ENCODE data around the gene UBE2Q1.
"Not testable (repeated sequence)": the region's sequence is repeated elsewhere in the genome, so short reads cannot be mapped to it uniquely, and the experiment has no call there.

UBE2Q1 gene

DNA sequence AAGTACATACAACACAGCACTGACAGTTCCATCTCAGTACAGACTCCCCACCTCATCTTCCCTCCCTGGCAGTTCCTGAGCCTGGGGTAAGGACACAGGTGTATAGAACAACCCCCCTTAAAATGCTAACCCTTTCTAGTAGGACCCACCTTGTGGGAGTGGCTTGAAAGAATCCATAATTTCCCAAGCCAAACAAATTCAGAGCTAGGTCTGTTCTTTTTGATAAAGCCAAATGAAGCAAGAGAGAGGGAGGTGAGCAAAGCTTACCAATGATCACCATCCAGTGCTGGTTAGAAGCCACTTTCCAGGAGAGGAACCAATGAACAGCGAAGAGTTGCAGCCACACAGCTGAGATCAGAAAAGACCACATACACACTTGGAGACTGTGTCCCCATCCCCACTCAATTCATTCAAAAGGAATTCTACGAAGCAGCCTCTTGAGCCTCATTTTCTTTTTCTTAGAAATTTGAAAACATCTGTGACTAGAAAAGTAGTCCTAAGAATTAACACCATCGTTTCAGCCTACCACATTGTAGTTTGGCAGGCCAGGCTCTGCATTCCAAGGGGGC is 9.2 kb downstream of the UBE2Q1 start:
- DNase-seq = no peak

- DNase-seq = no peak
These were observed 10.4 kb downstream of the UBE2Q1 start for GRCh38 chr1:154548028-154548427.

GRCh38 chr1:154547105-154547732 is 11.2 kb downstream of the UBE2Q1 start:
- DNase-seq = no peak

- DNase-seq = peak; percentile 16
These were observed 12.0 kb downstream of the UBE2Q1 start for GRCh38 chr1:154546264-154547063.

GRCh38 chr1:154541231-154541630 is 17.2 kb downstream of the UBE2Q1 start:
- no peak for DNase-seq

DNA sequence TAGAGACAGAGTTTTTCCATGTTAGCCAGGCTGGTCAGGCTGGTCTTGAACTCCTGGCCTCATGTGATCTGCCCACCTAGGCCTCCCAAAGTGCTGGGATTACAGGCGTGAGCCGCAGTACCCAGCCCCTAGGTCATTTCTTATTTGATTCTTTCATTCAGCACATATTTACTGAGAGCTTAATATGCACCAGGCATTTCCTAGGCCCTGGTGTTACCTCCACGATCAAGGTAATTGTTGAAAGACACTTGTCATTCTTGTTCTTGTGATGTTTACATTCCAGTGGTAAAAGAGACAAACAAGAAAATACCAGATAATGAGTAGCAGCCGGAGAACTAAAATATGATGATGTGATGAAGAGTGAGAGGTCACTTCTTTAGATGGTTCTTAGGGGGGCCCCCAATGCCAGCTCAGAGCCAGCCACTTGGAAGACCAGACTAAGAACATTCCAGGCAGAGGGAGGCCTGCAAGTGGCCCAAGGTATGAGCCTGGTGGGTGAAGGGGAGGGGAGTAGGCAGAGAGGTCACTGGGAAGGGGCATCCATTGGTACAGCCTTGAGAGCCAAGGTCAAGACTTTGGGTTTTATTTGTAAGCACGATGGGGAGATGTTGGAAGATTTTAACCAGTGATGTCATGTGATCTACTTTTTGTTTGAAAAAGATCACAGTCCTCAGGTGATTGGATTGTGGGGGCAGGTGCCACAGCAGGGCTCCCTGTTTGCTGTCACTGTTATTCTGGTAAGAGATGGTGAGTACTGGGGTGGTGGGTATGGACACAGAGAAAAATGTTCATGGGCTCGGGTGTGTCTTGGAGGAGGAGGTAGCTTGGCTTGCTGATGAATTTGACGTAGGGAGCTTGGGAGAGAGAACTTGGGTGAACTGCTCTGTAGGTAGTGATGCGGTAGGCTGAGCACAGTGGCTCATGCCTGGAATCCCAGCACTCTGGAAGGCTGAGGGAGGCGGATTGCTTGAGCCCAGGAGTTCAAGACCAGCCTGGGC is 18.7 kb downstream of the UBE2Q1 start:
- no peak for DNase-seq

DNA sequence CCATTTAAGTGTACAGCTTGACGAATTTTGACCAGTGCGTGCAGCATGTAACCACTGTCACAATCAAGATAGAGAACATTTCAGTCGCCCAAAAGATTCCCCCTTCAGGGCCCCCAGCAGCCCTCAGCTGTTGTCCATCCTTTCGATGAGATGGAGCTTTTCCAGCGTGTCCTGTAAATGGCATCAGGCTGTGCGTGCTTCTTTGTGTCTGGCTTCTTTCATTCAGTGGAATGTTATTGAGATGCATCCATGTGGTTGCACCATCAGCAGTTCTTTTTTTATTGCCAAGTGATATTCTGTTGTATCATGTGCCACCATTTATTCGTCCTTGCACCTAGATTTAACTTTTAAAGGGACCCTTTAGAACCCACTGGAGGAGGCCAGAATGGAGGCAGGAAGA is 21.9 kb downstream of the UBE2Q1 start:
- DNase-seq = no peak

DNA sequence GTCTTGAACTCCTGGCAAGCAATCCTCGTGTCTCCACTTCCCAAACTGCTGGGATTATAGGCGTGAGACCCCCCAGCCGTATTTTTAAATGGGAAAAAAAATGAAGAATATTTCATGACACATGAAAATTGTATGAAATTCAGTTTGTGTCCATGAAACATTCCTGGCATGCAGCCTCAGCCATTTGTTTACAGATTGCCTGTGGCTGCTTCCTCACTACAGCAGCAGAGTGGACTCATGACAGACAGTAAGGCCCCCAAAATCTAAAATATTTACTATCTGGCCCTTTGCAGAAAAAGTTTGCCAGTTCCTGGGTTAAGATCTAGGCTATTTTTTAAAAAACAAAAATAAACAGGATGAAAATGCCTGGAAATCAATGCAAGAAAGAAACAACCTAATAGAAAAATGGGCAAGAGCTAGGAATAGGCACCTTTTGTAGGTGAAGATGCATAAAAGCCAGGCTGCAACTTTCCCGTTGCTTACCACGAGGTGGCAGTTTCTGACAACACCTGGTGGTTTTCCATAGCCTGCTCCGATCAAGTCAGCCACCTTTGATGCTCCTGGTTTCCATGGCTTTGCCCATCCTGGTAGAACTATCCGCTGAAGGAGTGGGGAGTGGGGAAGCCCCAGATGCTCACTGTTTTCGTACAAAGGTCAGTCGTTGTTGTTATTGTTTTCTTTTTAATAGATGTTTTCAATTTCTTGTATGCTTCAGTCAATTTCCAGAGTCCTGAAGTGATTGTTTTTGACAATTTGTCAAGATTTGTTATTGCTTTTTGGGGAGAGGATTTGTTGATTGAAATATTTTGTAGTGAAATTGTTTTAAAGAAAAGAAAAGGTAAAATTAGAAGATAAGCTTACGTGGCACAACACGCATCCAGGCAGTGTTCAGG is 24.3 kb downstream of the UBE2Q1 start:
- DNase-seq = peak; percentile 9

GRCh38 chr1:154531950-154532349 is 26.5 kb downstream of the UBE2Q1 start:
- DNase-seq = not testable (repeated sequence)

GRCh38 chr1:154529308-154529707 is 29.2 kb downstream of the UBE2Q1 start:
- DNase-seq = no peak

- no peak for DNase-seq
These were observed 31.3 kb downstream of the UBE2Q1 start for GRCh38 chr1:154527192-154527591.

DNA sequence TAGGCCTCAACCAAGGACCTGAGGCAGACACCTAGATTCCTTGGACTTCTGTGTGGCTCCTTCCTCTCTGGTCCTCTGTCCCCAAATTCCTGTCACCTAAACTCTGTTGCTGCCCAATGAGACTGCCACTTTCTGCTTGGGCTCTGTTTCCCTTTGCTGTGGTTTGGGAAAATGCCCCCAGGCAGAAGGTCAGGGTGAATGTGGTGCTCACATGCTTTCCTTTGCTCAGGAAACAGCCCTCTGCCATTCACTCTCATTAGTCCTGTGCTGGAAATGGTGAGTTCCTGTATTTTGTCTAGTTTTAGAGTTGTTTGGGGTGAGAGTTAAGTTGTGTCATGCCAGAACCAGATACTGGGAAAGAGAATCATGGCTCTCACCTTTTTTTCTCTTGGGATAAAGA is 33.6 kb downstream of the UBE2Q1 start:
- DNase-seq = no peak

- no peak for DNase-seq
These were observed 36.8 kb downstream of the UBE2Q1 start for GRCh38 chr1:154521695-154522094.

- no peak for DNase-seq
These were observed 38.1 kb downstream of the UBE2Q1 start for GRCh38 chr1:154520333-154520732.

GRCh38 chr1:154519591-154519991 is 38.9 kb downstream of the UBE2Q1 start:
- DNase-seq = no peak

GRCh38 chr1:154517661-154518060 is 40.8 kb downstream of the UBE2Q1 start:
- no peak for DNase-seq

DNA sequence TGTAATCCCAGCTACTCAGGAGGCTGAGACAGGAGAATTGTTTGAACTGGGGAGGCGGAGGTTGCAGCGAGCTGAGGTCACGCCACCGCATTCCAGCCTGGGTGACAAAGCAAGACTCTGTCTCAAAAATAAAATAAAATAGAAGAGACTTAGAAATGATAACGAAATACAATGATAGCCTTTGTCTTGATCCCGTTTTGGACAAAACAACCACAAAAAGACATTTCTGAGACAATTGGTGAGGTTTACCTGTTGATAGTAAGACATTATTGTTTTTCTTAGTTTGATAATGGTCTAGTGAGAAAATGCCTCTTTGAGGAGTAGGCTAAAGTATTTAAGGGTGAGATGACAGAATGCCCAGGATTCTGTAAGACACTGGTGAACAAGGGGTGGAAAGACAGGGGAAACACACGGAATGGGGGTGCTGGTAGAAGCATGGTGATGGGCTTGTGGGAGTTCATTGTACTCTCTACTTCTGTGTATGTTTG is 44.4 kb downstream of the UBE2Q1 start:
- no peak for DNase-seq

GRCh38 chr1:154512760-154513159 is 45.7 kb downstream of the UBE2Q1 start:
- no peak for DNase-seq

- no peak for DNase-seq
These were observed 54.6 kb downstream of the UBE2Q1 start for GRCh38 chr1:154503898-154504297.

GRCh38 chr1:154502744-154503115 is 55.7 kb downstream of the UBE2Q1 start:
- no peak for DNase-seq

DNA sequence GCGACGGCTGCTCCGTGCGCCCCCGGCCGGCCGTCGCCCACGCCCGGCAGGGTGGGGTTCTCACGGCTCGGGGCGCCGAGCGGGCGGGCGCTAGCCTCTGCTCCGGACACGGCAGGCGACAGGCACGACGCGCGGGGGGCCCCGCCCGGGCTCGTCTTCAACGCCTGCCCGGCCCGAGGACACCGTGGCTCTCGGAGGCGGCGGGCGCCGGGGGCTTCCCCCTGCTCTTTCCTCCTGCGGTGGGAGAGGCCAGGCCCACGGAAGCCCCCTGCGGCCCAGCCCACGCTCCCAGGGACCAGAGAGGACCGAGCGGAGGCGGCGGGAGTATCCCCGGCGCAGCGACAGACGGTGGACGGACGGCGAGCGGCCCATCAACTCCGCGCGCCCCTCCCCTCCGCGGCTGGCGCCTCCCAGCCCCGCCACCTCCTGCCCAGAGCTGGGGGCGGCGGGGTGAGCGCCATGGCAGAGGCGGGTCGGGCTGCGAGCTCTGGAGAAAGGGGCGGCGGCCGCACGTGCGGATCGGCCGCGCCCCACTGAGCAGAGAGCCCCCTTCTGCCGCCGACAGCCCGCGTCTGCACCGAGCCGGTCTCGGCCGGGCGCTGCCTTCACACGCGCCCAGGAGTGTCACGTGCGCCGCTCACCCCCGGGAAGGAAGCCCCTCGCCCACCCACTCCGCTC is 56.3 kb downstream of the UBE2Q1 start, which contains the start of the genes SHE and TDRD10:
Gene SHE, minus strand, starts transcription at position 347 of the 678 bp plus-strand sequence. CDS start 386 bp downstream, outside the sequence.
Gene TDRD10, plus strand, starts transcription at position 154 of the 678 bp plus-strand sequence. CDS start 4,685 bp downstream, outside the sequence.
- DNase-seq = no peak
